C1 segment of cervical spinal cord (tissue), 14 donors: Measurements from ENCODE around the gene STX7.

Experiments
- DNase-seq, 14 donors: peaks; one replicate each; lab custom pipeline; 2025; lab: John Stamatoyannopoulos, UW

Gene STX7

GRCh38 chr6:132414322-132414721 lies 98.6 kb downstream of the STX7 start:
- DNase-seq: no peak

DNA sequence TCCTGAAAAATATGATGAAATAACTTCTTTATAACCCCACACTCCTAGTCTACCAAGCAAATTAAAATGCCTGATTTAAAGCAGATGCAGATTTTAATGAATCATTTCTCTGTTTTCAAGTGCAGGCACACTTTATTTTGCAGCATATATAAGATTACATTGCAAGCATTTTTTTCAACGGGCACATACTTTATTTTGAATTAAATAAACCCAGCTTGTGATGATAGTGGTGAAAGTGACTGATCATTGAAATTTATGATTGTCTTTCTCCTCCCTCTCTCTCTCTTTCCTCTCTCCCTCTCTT lies 99.5 kb downstream of the STX7 start:
- no peak for DNase-seq

DNA sequence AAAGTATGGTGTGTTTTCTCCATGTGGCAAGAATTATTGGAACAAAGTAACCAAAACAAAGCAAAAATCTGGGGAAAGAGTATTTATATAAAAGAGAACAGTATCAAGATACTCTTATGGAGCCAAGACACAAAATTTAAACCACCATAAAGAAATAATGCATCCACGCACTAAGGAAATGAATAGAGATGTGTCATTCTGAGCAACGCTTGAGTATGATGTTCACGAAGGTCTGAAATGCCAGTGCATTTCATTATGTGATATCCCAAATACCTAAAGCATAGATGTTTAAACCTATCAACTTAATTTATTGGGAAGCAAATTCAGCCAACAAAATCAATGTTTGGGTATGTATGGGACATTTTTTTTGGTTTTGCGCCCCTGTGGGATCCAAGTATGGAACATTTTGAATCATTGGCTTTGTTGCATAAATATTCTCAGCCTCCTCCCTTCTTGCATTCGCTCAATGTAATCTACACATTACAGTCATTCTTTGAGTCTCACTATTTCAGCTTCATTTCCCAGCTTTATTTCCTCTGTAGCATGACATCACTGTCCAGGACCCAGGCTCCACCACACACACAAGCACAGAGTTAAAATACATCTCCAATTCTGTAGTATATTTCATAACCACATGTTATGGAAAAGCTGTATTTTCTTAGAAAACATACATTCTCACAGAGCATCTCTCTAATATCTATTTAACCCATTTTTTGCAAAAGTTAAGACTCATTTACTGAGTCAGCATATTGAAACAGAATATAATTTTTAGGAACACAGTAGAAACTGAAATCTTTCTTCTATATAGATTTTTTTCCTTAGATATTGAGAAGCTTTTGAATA lies 100.0 kb downstream of the STX7 start:
- no peak for DNase-seq

DNA sequence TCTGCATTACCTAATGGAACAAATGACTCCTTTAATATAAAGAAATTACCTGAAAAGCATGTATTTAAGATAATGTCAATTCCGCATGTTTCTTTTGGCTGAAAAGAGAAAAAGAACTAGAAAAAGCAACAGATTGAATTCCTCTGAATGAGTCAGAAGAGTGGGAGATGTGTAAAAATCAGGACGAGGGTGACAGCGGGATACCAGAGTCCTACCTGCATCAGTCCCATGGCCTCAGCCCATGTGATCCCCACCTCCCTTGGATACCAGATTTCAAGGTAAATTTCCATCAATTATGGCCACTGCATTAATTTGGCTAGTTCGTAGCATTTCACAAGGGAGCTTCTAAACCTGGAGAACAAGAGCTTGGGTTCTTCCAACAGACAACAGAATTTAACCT lies 101.6 kb downstream of the STX7 start:
- DNase-seq: no peak

- DNase-seq: no peak
These were observed 102.1 kb downstream of the STX7 start for GRCh38 chr6:132410830-132411229.

DNA sequence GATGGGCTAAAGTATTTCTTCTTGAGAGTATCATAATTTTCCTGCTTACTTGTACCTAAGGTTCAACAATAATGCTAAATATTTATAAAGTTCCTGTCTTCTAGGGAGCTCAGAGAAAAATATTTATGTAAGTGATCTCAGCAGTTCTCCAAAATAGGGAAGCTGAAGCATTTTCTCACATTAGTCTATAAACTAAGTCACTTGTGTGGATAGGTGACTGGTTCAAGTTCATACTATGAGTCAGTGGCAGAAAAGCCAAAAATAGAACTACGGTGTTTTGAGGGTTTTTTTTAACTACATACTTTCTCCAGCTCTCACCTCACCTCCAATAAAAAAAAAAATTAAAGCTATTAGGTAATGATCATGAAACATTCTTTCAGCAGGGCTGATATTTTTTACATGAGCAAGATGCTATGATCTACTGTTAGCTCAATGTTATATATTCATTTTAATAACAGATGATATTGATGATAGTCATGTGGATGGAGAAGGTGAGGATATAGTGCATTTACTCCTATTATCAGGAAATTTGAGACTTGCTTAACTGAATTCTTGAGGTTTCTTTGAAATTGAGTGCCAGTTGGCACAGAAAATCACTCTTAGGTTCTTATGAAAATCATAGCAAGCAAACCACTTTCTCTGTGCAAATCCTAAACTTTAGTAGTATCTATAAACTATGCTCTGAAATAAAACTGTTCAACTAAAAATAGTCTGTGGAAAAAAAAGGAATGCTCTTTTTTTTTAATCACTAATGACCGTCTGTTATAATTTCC lies 107.6 kb downstream of the STX7 start:
- DNase-seq: no peak

DNA sequence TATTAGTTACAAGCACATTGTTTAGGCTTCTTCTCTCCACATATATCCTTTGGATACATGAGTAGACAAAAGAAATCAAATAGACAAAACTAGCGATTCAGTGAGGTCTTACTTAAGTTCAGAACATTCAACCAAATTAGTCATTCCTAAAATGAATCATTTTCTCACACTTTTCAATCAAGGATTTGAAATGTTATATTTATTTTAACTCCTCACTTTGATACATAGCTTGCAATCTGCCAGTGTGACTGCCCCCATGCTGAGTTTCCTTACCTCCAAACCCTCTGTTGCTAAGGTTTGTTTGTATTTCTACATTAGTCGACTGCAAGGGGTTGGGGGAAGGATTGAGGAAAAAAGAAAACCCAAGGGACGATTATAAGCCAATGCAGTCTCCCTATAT lies 108.2 kb downstream of the STX7 start:
- no peak for DNase-seq

- no peak for DNase-seq
These were observed 108.6 kb downstream of the STX7 start for GRCh38 chr6:132404330-132404729.

DNA sequence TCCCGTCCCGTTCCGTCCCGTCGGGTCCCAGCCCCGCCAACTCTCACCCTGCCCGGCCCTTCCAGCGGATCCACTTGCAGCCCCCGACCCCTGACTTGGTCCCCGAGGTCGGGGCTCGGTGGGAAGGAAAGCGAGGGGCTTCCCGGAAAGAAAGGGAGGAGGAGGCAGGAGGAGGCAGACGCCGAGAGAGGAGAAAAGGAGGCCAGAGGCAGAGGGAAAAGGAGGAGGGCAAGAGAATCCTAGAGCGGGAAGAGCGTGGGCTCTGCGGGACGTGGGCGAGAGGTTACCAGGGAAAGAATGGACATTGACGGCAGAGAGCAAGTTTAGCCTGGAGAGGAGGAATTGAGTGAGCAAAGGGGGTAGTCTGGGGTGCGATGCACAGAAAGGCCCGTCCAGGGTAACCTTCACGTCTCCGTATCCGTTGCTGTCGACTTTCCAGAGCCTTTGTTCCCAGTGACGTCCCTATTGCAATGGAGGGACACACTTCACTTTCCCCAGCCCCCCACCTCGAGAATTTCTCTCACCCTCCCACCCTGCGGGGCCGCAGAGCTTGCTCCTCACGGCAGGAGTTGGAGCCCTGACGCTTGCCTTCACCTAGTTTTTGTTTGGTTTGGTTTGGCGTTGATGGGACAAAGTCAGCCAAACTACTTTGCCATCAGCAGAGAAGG lies 111.2 kb downstream of the STX7 start:
- no peak for DNase-seq

- DNase-seq: no peak
These were observed 111.9 kb downstream of the STX7 start, which contains the start of gene MOXD1 for GRCh38 chr6:132400883-132401617. MOXD1 (minus strand) TSS chr6:132401475; CDS start chr6:132401426, 49 bp downstream.

DNA sequence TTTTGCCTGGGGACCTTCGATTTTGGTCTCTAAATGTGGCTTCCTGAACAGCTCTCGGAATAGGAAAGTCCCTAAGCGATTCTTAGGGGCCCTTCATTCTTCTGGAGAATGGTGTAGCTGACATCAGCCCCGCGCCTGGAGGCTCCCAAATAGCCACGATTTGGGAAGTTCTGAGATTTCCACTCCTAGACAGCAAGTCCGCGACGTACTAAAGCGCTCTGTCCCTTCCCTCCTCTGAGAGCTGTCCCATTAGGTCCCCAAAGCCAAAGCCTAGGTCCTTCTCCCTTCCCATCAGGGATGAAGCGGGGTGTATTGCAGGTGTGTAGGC lies 112.4 kb downstream of the STX7 start:
- no peak for DNase-seq

- no peak for DNase-seq
These were observed 113.4 kb downstream of the STX7 start for GRCh38 chr6:132399376-132400074.
